PC-9 (cell line): ENCODE results near the gene CABYR. TPM values are rescaled to one million over a fixed set of nuclear protein-coding genes. Genes with fewer than 3 reads are reported as not detected.

Source experiments
- BruUV-seq: library from RNA; stranded (reverse); fragments of 400-500 nt; replicated peaks from 2 replicates; lab custom pipeline; 2021; lab: Mats Ljungman, UMichigan
- CTCF ChIA-PET: fragments of 300-600 bp; sonication (Branson Sonifier 250); formaldehyde crosslinking; loops from one replicate; lab custom pipeline; 2022; ENCODE audit warnings: antibody characterized with exemption; lab: Charles Lee
- POLR2A ChIA-PET: fragments of 300-600 bp; sonication (Branson Sonifier 250); formaldehyde crosslinking; loops from one replicate; lab custom pipeline; 2022; ENCODE audit warnings: antibody characterized with exemption; ENCODE audit not compliant: unreplicated experiment; lab: Charles Lee
- DNase-seq, 2 experiments: peaks; one replicate each; pipeline versions ENCODE4 v3.0.0 to v3.0.0-alpha.2; 2015 to 2022; ENCODE audit warnings: mixed read lengths in 1 of 2
- H2AFZ ChIP-seq: fragments of 200-600 bp; sonication (generic); 2 replicates; pipeline ENCODE4 v1.8.1; 2017; ENCODE audit warnings: antibody characterized with exemption
- H3F3A ChIP-seq: fragments of 200-600 bp; sonication (generic); 2 replicates; pipeline ENCODE4 v1.8.1; 2017; ENCODE audit warnings: antibody characterized with exemption, mild to moderate bottlenecking, low read depth; ENCODE audit not compliant: insufficient read depth
- H3K27ac ChIP-seq: fragments of 200-600 bp; sonication (generic); 2 replicates; pipeline ENCODE4 v1.6.1; 2016; ENCODE audit warnings: mixed run types
- H3K27me3 ChIP-seq: fragments of 200-600 bp; sonication (generic); 2 replicates; pipeline ENCODE4 v1.6.1; 2016; ENCODE audit warnings: low read depth, mixed run types; ENCODE audit not compliant: insufficient read depth
- H3K36me3 ChIP-seq: fragments of 200-600 bp; sonication (generic); 2 replicates; pipeline ENCODE4 v1.6.1; 2016; ENCODE audit warnings: low read depth, mixed run types
- H3K4me1 ChIP-seq: fragments of 200-600 bp; sonication (generic); replicated peaks from 2 replicates; pipeline ENCODE4 v1.6.1; 2016; ENCODE audit warnings: mixed run types; ENCODE audit not compliant: insufficient read depth
- H3K4me2 ChIP-seq: fragments of 200-600 bp; sonication (generic); 2 replicates; pipeline ENCODE4 v1.6.1; 2017; ENCODE audit warnings: mixed run types
- H3K4me3 ChIP-seq: fragments of 200-600 bp; sonication (generic); 2 replicates; pipeline ENCODE4 v1.6.1; 2016; ENCODE audit warnings: mixed run types
- H3K79me2 ChIP-seq: fragments of 200-600 bp; sonication (generic); 2 replicates; pipeline ENCODE4 v1.6.1; 2017; ENCODE audit warnings: low read depth, mixed run types
- H3K9me2 ChIP-seq: fragments of 200-600 bp; sonication (generic); 2 replicates; pipeline ENCODE4 v1.8.1; 2017; ENCODE audit warnings: mild to moderate bottlenecking; ENCODE audit not compliant: insufficient read depth
- H3K9me3 ChIP-seq: fragments of 200-600 bp; sonication (generic); 2 replicates; pipeline ENCODE4 v1.8.1; 2016; ENCODE audit warnings: low read depth; ENCODE audit not compliant: insufficient read depth
- H4K20me1 ChIP-seq: fragments of 200-600 bp; sonication (generic); 2 replicates; pipeline ENCODE4 v1.8.1; 2017; ENCODE audit not compliant: insufficient read depth
- CTCF ChIP-seq: fragments of 200-600 bp; sonication (generic); conservative IDR thresholded peaks from 2 replicates; pipeline ENCODE4 v1.6.1; 2017; ENCODE audit warnings: mixed run types, antibody characterized with exemption, mild to moderate bottlenecking, moderate library complexity
- EZH2 ChIP-seq: fragments of 200-600 bp; sonication (generic); IDR thresholded peaks from 2 replicates; pipeline ENCODE4 v1.8.0; 2017; ENCODE audit warnings: antibody characterized with exemption, low read depth
- intact Hi-C: fragments of 100-400 bp; cut with micrococcal nuclease; formaldehyde crosslinking; loops from one replicate; pipeline ENCODE4 v1.10.0; 2022; ENCODE audit not compliant: unreplicated experiment
- total RNA-seq: library from RNA; stranded (reverse); gene quantifications from 2 replicates; pipeline ENCODE4 v1.2.3, GENCODE V29; 2021

Gene CABYR
- total RNA-seq, 1 experiment from 2014 or later, result 32.4 TPM

DNA sequence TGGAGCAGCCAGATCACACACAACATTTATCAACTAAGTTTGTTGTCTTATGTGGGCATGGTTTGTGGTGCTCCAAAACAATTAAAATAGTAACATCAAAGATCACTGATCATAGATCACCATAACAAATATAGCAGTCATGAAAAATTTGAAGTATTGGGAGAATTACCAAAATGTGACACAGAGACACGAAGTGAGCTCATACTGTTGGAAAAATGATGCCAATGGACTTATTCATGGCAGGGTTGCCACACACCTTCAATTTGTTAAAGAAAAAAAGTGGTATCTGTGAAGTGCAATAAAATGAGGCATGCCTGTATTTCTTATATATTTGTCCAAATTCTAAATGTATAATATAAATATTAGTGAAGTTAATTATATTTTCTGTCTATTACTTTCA lies 42.9 kb upstream of the CABYR start:
- Histone ChIP-seq H3K79me2 (no peaks in the 10 kb centered on the region), H3K9me2 (no peaks in the 10 kb centered on the region), H3K27me3 (no peaks in the 10 kb centered on the region), H3K9me3 (no peaks in the 10 kb centered on the region), H3K27ac (no peak overlapping the region), H3K36me3 (no peaks in the 10 kb centered on the region), H4K20me1 (no peaks in the 10 kb centered on the region), H3K4me3 (no peak overlapping the region), H3K4me1 (no peaks in the 10 kb centered on the region), H2AFZ (no peak overlapping the region), H3K4me2 (no peak overlapping the region), H3F3A (no peaks in the 10 kb centered on the region)
- ChIA-PET CTCF (no interaction called here), POLR2A (no interaction called here)
- BruUV-seq, result no TSS peak
- intact Hi-C loops, result no loop called here
- no peak for TF ChIP-seq EZH2
- no peak for TF ChIP-seq CTCF
- DNase-seq, result no peak

GRCh38 chr18:24103320-24104021 lies 35.4 kb upstream of the CABYR start:
- intact Hi-C loops, result no loop called here
- POLR2A ChIA-PET, result interaction anchor here (0.7 kb wide), 1 partner anchor 17 kb away, joined by 17 read pairs; no protein-coding TSS in a partner anchor
- CTCF ChIA-PET, result no interaction called here
- H3F3A ChIP-seq, result no peaks in the 10 kb centered on the region
- no peak for TF ChIP-seq CTCF
- no peak for TF ChIP-seq EZH2
- no peak overlapping the region for H3K4me3 ChIP-seq
- no peaks in the 10 kb centered on the region for H3K4me1 ChIP-seq
- no peak for DNase-seq
- no peak overlapping the region for H3K4me2 ChIP-seq
- H3K9me3 ChIP-seq, result no peaks in the 10 kb centered on the region
- H3K9me2 ChIP-seq, result no peaks in the 10 kb centered on the region
- H3K79me2 ChIP-seq, result no peaks in the 10 kb centered on the region
- H3K27me3 ChIP-seq, result no peaks in the 10 kb centered on the region
- no peak overlapping the region for H2AFZ ChIP-seq
- H3K36me3 ChIP-seq, result no peaks in the 10 kb centered on the region
- H3K27ac ChIP-seq, result no peak overlapping the region
- BruUV-seq, result no TSS peak
- no peaks in the 10 kb centered on the region for H4K20me1 ChIP-seq

DNA sequence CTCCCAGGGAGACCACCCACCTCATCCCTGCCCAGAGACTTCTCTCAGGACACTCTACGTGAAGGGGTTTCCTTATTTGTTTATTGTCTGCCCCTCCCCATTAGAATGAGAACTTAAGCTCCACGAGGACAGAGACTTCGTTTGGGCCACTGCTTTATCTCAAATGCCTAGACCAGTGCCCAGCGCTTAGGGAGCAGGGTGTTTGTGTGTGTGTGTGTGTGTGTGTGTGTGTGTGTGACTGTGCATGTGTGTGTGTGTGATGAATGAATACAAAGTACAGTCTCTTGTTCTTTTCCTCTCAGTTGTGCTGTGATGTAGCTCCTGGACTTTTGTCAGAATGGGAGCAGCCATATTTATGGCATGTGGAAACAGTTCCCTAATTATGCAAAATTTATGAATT lies 34.4 kb upstream of the CABYR start:
- no TSS peak for BruUV-seq
- DNase-seq, result no peak
- no peaks in the 10 kb centered on the region for H4K20me1 ChIP-seq
- H3K4me3 ChIP-seq, result no peak overlapping the region
- ChIA-PET CTCF (interaction anchor here (0.6 kb wide), 1 partner anchor 1939 kb away, joined by 3 read pairs; no protein-coding TSS in a partner anchor), POLR2A (interaction anchor here (0.7 kb wide), 1 partner anchor 16 kb away, joined by 17 read pairs; no protein-coding TSS in a partner anchor)
- H3K9me3 ChIP-seq, result no peaks in the 10 kb centered on the region
- H2AFZ ChIP-seq, result no peak overlapping the region
- no peaks in the 10 kb centered on the region for H3K79me2 ChIP-seq
- H3K27ac ChIP-seq, result no peak overlapping the region
- intact Hi-C loops, result no loop called here
- H3K4me2 ChIP-seq, result no peak overlapping the region
- H3K27me3 ChIP-seq, result no peaks in the 10 kb centered on the region
- no peaks in the 10 kb centered on the region for H3K36me3 ChIP-seq
- H3F3A ChIP-seq, result no peaks in the 10 kb centered on the region
- no peaks in the 10 kb centered on the region for H3K4me1 ChIP-seq
- TF ChIP-seq EZH2 (no peak), CTCF (no peak)
- H3K9me2 ChIP-seq, result no peaks in the 10 kb centered on the region
